DND-41 (cell line): Measurements from ENCODE around the gene MAGI1.

ENCODE experiments used
- ATAC-seq: fragments of 200-7000 bp; cut with Tn5 transposase; 3 replicates; pipeline ENCODE4 v1.9.1; 2021; ENCODE audit warnings: low read depth; ENCODE audit not compliant: insufficient read depth
- DNase-seq: peaks from one replicate; pipeline ENCODE4 v3.0.0-alpha.2; 2020
- H2AFZ ChIP-seq: 2 replicates; pipeline ENCODE4 v1.6.0; 2012; ENCODE audit warnings: low read depth, low read length
- H3K27ac ChIP-seq: 2 replicates; pipeline ENCODE4 v1.5.1; 2012; ENCODE audit warnings: low read length, inconsistent platforms
- H3K27me3 ChIP-seq: fragments of 200-600 bp; sonication (generic); 2 replicates; pipeline ENCODE4 v1.6.0; 2012; ENCODE audit warnings: low read length, mild to moderate bottlenecking, inconsistent platforms; ENCODE audit not compliant: insufficient read depth, poor library complexity
- H3K36me3 ChIP-seq: 2 replicates; pipeline ENCODE4 v1.5.1; 2012; ENCODE audit warnings: low read length, inconsistent platforms; ENCODE audit not compliant: insufficient read depth
- H3K4me1 ChIP-seq: 2 replicates; pipeline ENCODE4 v1.5.1; 2012; ENCODE audit warnings: mild to moderate bottlenecking, low read length; ENCODE audit not compliant: insufficient read depth
- H3K4me2 ChIP-seq: 2 replicates; pipeline ENCODE4 v1.6.0; 2012; ENCODE audit warnings: mild to moderate bottlenecking, moderate library complexity, low read length, inconsistent platforms; ENCODE audit not compliant: insufficient read depth
- H3K4me3 ChIP-seq, 2 experiments: fragments of 200-600 bp in 1 of 2; shearing (Covaris generic) in 1 of 2; 2 replicates each; pipeline ENCODE4 v1.5.1; 2012 to 2016; ENCODE audit warnings: inconsistent platforms in 2 of 2, low read length in 2 of 2, mild to moderate bottlenecking in 2 of 2, low read depth in 1 of 2, moderate library complexity in 1 of 2
- H3K79me2 ChIP-seq: 2 replicates; pipeline ENCODE4 v1.6.0; 2012; ENCODE audit warnings: low read length, inconsistent platforms; ENCODE audit not compliant: insufficient read depth
- H3K9ac ChIP-seq: 2 replicates; pipeline ENCODE4 v1.6.0; 2012; ENCODE audit warnings: low read depth, mild to moderate bottlenecking, inconsistent platforms, low read length, moderate library complexity
- H3K9me3 ChIP-seq: 2 replicates; pipeline ENCODE4 v1.5.1; 2012; ENCODE audit warnings: low read length, moderate library complexity, mild to moderate bottlenecking, inconsistent platforms; ENCODE audit not compliant: insufficient read depth, severe bottlenecking
- H4K20me1 ChIP-seq: 2 replicates; pipeline ENCODE4 v1.6.0; 2012; ENCODE audit warnings: low read length; ENCODE audit not compliant: insufficient read depth
- CTCF ChIP-seq: IDR thresholded peaks from 2 replicates; pipeline ENCODE4 v1.5.1; 2012; ENCODE audit warnings: borderline replicate concordance, low read length, moderate library complexity, mild to moderate bottlenecking; ENCODE audit not compliant: poor library complexity, severe bottlenecking; ENCODE audit errors: extremely low read depth
- EZH2 ChIP-seq: IDR thresholded peaks from 3 replicates; pipeline ENCODE4 v1.6.1; 2012; ENCODE audit warnings: borderline replicate concordance, low read depth, mild to moderate bottlenecking, moderate library complexity, low read length, inconsistent platforms; ENCODE audit not compliant: severe bottlenecking

Gene MAGI1

GRCh38 chr3:65936908-65937638 is 101.6 kb downstream of the MAGI1 start:
- DNase-seq (no peak), ATAC-seq (peak; percentile 47; the same call in 1 of the 3 replicates)
- Histone ChIP-seq H3K4me2 (no peak overlapping the region), H3K9me3 (peaks cover 6% of the 10 kb centered on the region), H4K20me1 (no peaks in the 10 kb centered on the region), H3K4me3 (no peak overlapping the region), H3K4me1 (no peaks in the 10 kb centered on the region), H3K9ac (no peak overlapping the region), H3K27me3 (no peaks in the 10 kb centered on the region), H3K79me2 (no peaks in the 10 kb centered on the region), H3K36me3 (no peaks in the 10 kb centered on the region), H3K27ac (no peak overlapping the region), H2AFZ (no peak overlapping the region)
- TF ChIP-seq EZH2 (no peak), CTCF (no peak)

DNA sequence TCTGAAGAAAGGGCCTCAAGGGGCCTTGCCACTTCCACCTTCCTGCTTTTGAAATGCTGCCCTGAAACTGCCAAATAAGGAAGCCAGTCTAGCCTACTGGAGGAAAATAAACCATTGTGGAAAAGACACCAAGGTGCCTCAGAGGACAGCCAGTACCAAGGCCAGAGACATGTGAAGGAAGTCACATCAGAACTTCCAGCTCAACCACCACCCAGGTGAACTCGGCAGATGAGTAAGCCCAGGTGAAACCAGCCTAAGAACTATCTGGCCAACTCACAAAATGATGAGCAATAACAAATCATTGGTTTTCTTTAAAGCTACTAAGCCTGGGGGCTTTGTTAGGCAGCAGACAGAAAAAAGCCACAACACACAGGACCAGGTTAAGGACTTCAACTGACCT is 103.0 kb downstream of the MAGI1 start:
- Histone ChIP-seq H3K9ac (no peak overlapping the region), H3K9me3 (peaks cover 6% of the 10 kb centered on the region), H3K36me3 (no peaks in the 10 kb centered on the region), H3K4me3 (no peak overlapping the region), H3K79me2 (no peaks in the 10 kb centered on the region), H3K4me2 (no peak overlapping the region), H2AFZ (no peak overlapping the region), H3K27me3 (no peaks in the 10 kb centered on the region), H3K4me1 (no peaks in the 10 kb centered on the region), H3K27ac (no peak overlapping the region), H4K20me1 (no peaks in the 10 kb centered on the region)
- DNase-seq, result no peak
- no peak for ATAC-seq
- TF ChIP-seq EZH2, result no peak
- no peak for TF ChIP-seq CTCF

DNA sequence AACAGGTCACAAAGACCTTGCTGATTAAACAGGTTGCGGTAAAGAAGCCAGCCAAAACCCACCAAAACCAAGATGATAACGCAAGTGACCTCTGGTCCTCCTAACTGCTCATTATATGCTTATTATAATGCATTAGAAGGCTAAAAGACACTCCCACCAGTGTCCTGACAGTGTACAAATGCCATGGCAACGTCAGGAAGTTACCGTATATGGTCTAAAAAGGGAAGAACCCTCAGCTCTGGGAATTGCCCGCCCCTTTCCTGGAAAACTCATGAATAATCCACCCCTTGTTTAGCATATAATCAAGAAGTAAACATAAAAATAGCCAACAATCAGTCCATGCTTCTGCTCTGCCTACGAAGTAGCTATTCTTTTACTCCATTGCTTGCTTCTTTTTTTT is 108.1 kb downstream of the MAGI1 start:
- H3K4me2 ChIP-seq, result no peak overlapping the region
- TF ChIP-seq CTCF (no peak), EZH2 (no peak)
- H3K4me3 ChIP-seq, result no peak overlapping the region
- H3K36me3 ChIP-seq, result no peaks in the 10 kb centered on the region
- no peak for DNase-seq
- H3K9ac ChIP-seq, result no peak overlapping the region
- no peak overlapping the region for H2AFZ ChIP-seq
- H3K27me3 ChIP-seq, result no peaks in the 10 kb centered on the region
- peaks cover 6% of the 10 kb centered on the region for H3K9me3 ChIP-seq
- no peak overlapping the region for H3K27ac ChIP-seq
- ATAC-seq, result no peak
- H4K20me1 ChIP-seq, result no peaks in the 10 kb centered on the region
- H3K4me1 ChIP-seq, result no peaks in the 10 kb centered on the region
- no peaks in the 10 kb centered on the region for H3K79me2 ChIP-seq
